Peyer's patch (tissue), 4 donors: ENCODE measurements around the gene SYNPO2.

Source experiments
- CTCF ChIP-seq, 6 experiments: fragments of 450-650 bp in 4 of 6; fragments of 200-600 bp in 2 of 6; sonication (generic) in 1 of 6; IDR thresholded peaks; one replicate each; pipeline ENCODE4 v1.5.1; 2017 to 2019; ENCODE audit warnings: antibody characterized with exemption in 6 of 6, mild to moderate bottlenecking in 3 of 6, moderate library complexity in 1 of 6
- POLR2A ChIP-seq, 2 donors: fragments of 450-650 bp; IDR thresholded peaks; one replicate each; pipeline ENCODE4 v1.5.1; 2017; ENCODE audit warnings: antibody characterized with exemption in 2 of 2, mild to moderate bottlenecking in 2 of 2, moderate library complexity in 2 of 2

GRCh38 chr4:119104644-119105273, 216.1 kb downstream of the SYNPO2 start:
- TF ChIP-seq CTCF (IDR thresholded peaks at IDR 0.05) (no peak), POLR2A (IDR thresholded peaks at IDR 0.05) (no peak)
